Body of pancreas (tissue), 4 donors: ENCODE data around the gene TMTC2. TPM values are rescaled to one million over a fixed set of nuclear protein-coding genes. Genes with fewer than 3 reads are reported as not detected.

Source experiments
- ATAC-seq: fragments of 150-250 bp; one replicate; pipeline ENCODE4 v1.9.1; 2016
- DNase-seq, 4 donors: peaks; one replicate each; pipeline ENCODE4 v3.0.0-alpha.2; 2019
- H3K27ac ChIP-seq, 4 donors: fragments of 200-600 bp; sonication (generic); 1 replicate in 3 of 4; 2 replicates in 1 of 4; pipeline versions ENCODE4 v1.5.1 to v1.6.1; 2016 to 2019; ENCODE audit warnings: mild to moderate bottlenecking in 1 of 4, mixed read lengths in 1 of 4, moderate library complexity in 1 of 4
- H3K27me3 ChIP-seq, 2 donors: fragments of 200-600 bp; sonication (generic); one replicate each; pipeline ENCODE4 v1.6.0; 2016; ENCODE audit warnings: mild to moderate bottlenecking in 1 of 2
- H3K36me3 ChIP-seq, 2 donors: fragments of 200-600 bp; sonication (generic); replicated peaks in 1 of 2; 2 replicates each; pipeline ENCODE4 v1.5.1; 2016; ENCODE audit warnings: low read depth in 2 of 2; ENCODE audit not compliant: insufficient read depth in 1 of 2
- H3K4me1 ChIP-seq: fragments of 200-600 bp; sonication (generic); one replicate; pipeline ENCODE4 v1.6.0; 2016
- H3K4me3 ChIP-seq, 2 donors: fragments of 200-600 bp; sonication (generic); 1 replicate in 1 of 2; 2 replicates in 1 of 2; pipeline ENCODE4 v1.5.1; 2016 to 2019
- H3K9me3 ChIP-seq, 3 donors: fragments of 200-600 bp; sonication (generic); 1 replicate in 2 of 3; 2 replicates in 1 of 3; pipeline ENCODE4 v1.5.1; 2016
- CTCF ChIP-seq, 7 experiments: fragments of 450-650 bp in 4 of 7; fragments of 200-600 bp in 3 of 7; sonication (generic) in 3 of 7; IDR thresholded peaks; one replicate each; pipeline ENCODE4 v1.5.1; 2016 to 2019; ENCODE audit warnings: antibody characterized with exemption in 7 of 7
- POLR2A ChIP-seq, 3 donors: fragments of 450-650 bp; IDR thresholded peaks; one replicate each; pipeline ENCODE4 v1.6.1; 2016; ENCODE audit warnings: antibody characterized with exemption in 3 of 3, mild to moderate bottlenecking in 2 of 3
- WGBS, 2 donors: methylation state at CpG; one replicate each; pipeline ENCODE4 v1.1.5; 2017; 5-methylcytosine and 5-hydroxymethylcytosine counted together
- intact Hi-C: fragments of 100-400 bp; cut with DNase I; formaldehyde crosslinking; loops from one replicate; pipeline ENCODE4 v1.15.1; 2023
- total RNA-seq, 2 donors: library from RNA; depleted of rRNA; stranded (reverse); fragments of >200 nt; gene quantifications; one replicate each; pipeline ENCODE4 v1.1.0, GENCODE V29; 2016

TMTC2 gene
- total RNA-seq, 2 donors from 2014 or later = 10.4 to 20.1 TPM

GRCh38 chr12:83099436-83099835, 412.7 kb downstream of the TMTC2 start:
- ATAC-seq (no peak), DNase-seq (no peak)
- no peak for TF ChIP-seq CTCF (IDR thresholded peaks at IDR 0.05)
- TF ChIP-seq POLR2A (IDR thresholded peaks at IDR 0.05) = no peak
- H3K27ac ChIP-seq = no peak overlapping the region
- H3K4me1 ChIP-seq = no peaks in the 10 kb centered on the region
- no peaks in the 10 kb centered on the region for H3K9me3 ChIP-seq
- no peak overlapping the region for H3K4me3 ChIP-seq
- no peaks in the 10 kb centered on the region for H3K36me3 ChIP-seq
- H3K27me3 ChIP-seq = no peaks in the 10 kb centered on the region
- intact Hi-C loops = no loop called here
- 83 to 90% methylated on average over 3 of the region's 3 CpGs for WGBS, 2 donors

- Histone ChIP-seq H3K27me3 (no peaks in the 10 kb centered on the region), H3K36me3 (no peaks in the 10 kb centered on the region), H3K27ac (no peak overlapping the region), H3K4me1 (no peaks in the 10 kb centered on the region), H3K4me3 (no peak overlapping the region), H3K9me3 (no peaks in the 10 kb centered on the region)
- ATAC-seq (no peak), DNase-seq (no peak)
- TF ChIP-seq CTCF (IDR thresholded peaks at IDR 0.05) (no peak), POLR2A (IDR thresholded peaks at IDR 0.05) (no peak)
- WGBS, 2 donors = 73 to 78% methylated on average over 2 of the region's 2 CpGs
- intact Hi-C loops = no loop called here
Observed at GRCh38 chr12:83102499-83102898, 415.8 kb downstream of the TMTC2 start.

- H3K9me3 ChIP-seq = no peaks in the 10 kb centered on the region
- DNase-seq (no peak), ATAC-seq (no peak)
- no peak overlapping the region for H3K27ac ChIP-seq
- no peak overlapping the region for H3K4me3 ChIP-seq
- intact Hi-C loops = no loop called here
- no peaks in the 10 kb centered on the region for H3K36me3 ChIP-seq
- WGBS, 2 donors = 64 to 87% methylated on average over 1 of the region's 1 CpG
- TF ChIP-seq POLR2A (IDR thresholded peaks at IDR 0.05) (no peak), CTCF (IDR thresholded peaks at IDR 0.05) (no peak)
- H3K4me1 ChIP-seq = no peaks in the 10 kb centered on the region
- no peaks in the 10 kb centered on the region for H3K27me3 ChIP-seq
Observed at GRCh38 chr12:83106873-83107272, 420.2 kb downstream of the TMTC2 start.

- no peak for DNase-seq
- ATAC-seq = no peak
- 33 to 46% methylated on average over 1 of the region's 1 CpG for WGBS, 2 donors
- TF ChIP-seq CTCF (IDR thresholded peaks at IDR 0.05) (no peak), POLR2A (IDR thresholded peaks at IDR 0.05) (no peak)
- Histone ChIP-seq H3K4me3 (no peak overlapping the region), H3K27me3 (no peaks in the 10 kb centered on the region), H3K4me1 (no peaks in the 10 kb centered on the region), H3K27ac (no peak overlapping the region), H3K36me3 (no peaks in the 10 kb centered on the region), H3K9me3 (no peaks in the 10 kb centered on the region)
- intact Hi-C loops = no loop called here
Observed at GRCh38 chr12:83110424-83110823, 423.7 kb downstream of the TMTC2 start.

- no peaks in the 10 kb centered on the region for H3K9me3 ChIP-seq
- H3K4me3 ChIP-seq = no peak overlapping the region
- H3K36me3 ChIP-seq = no peaks in the 10 kb centered on the region
- ATAC-seq (no peak), DNase-seq (no peak)
- H3K4me1 ChIP-seq = no peaks in the 10 kb centered on the region
- no peak overlapping the region for H3K27ac ChIP-seq
- intact Hi-C loops = no loop called here
- WGBS, 2 donors = 86 to 91% methylated on average over 4 of the region's 4 CpGs
- no peaks in the 10 kb centered on the region for H3K27me3 ChIP-seq
- no peak for TF ChIP-seq POLR2A (IDR thresholded peaks at IDR 0.05)
- TF ChIP-seq CTCF (IDR thresholded peaks at IDR 0.05) = no peak
Observed at GRCh38 chr12:83113945-83114344, 427.2 kb downstream of the TMTC2 start.
